Measurements from ENCODE around the gene PEX7.

PEX7 gene

GRCh38 chr6:136777651-136778050 is 44.7 kb upstream of the PEX7 start:
- Histone ChIP-seq H3K9me3 (replicated peaks; ENCODE audit: insufficient read depth, low read length) (no peaks in the 10 kb centered on the region), H3K4me1 (ENCODE audit: low read length) (peaks cover 7% of the 10 kb centered on the region), H3K79me2 (ENCODE audit: low read length) (peaks cover 68% of the 10 kb centered on the region), H4K20me1 (ENCODE audit: insufficient read depth, low read length) (no peaks in the 10 kb centered on the region), H2AFZ (ENCODE audit: low read length) (no peak overlapping the region), H3F3A (ENCODE audit: insufficient read depth, low read length) (no peaks in the 10 kb centered on the region; the same call in 1 of the 2 replicates), H3K27me3 (replicated peaks; ENCODE audit: insufficient read depth, low read length) (no peaks in the 10 kb centered on the region), H3K4me2 (ENCODE audit: low read depth, low read length) (no peak overlapping the region), H3K4me3 (ENCODE audit: low read length) (no peak overlapping the region), H3K9ac (ENCODE audit: low read length) (no peak overlapping the region), H3K36me3 (replicated peaks; ENCODE audit: insufficient read depth, low read length) (no peaks in the 10 kb centered on the region), H3K27ac (ENCODE audit: low read length) (no peak overlapping the region), H3K9me2 (replicated peaks; ENCODE audit: insufficient read depth, low read length) (no peaks in the 10 kb centered on the region)
- no peak for TF ChIP-seq EZH2 (optimal IDR thresholded peaks at IDR 0.05; ENCODE audit: low read depth, low read length)
- TF ChIP-seq EZH2phosphoT487 (IDR thresholded peaks at IDR 0.05; ENCODE audit: low read length): no peak
- no peak for TF ChIP-seq CTCF (IDR thresholded peaks at IDR 0.05; ENCODE audit: low read length)
- DNase-seq: no peak

GRCh38 chr6:136779682-136780081 is 42.7 kb upstream of the PEX7 start:
- H3K4me3 ChIP-seq (ENCODE audit: low read length): no peak overlapping the region
- no peak for DNase-seq
- H3K79me2 ChIP-seq (ENCODE audit: low read length): peaks cover 70% of the 10 kb centered on the region
- H3K36me3 ChIP-seq (replicated peaks; ENCODE audit: insufficient read depth, low read length): 0 out of 2 replicates have a peak, but pooled peaks cover 6% of the 10 kb centered on the region
- no peaks in the 10 kb centered on the region for H3F3A ChIP-seq (ENCODE audit: insufficient read depth, low read length)
- no peaks in the 10 kb centered on the region for H4K20me1 ChIP-seq (ENCODE audit: insufficient read depth, low read length)
- peaks cover 13% of the 10 kb centered on the region for H3K4me1 ChIP-seq (ENCODE audit: low read length)
- no peak overlapping the region for H3K4me2 ChIP-seq (ENCODE audit: low read depth, low read length)
- TF ChIP-seq EZH2 (optimal IDR thresholded peaks at IDR 0.05; ENCODE audit: low read depth, low read length): no peak
- no peak for TF ChIP-seq EZH2phosphoT487 (IDR thresholded peaks at IDR 0.05; ENCODE audit: low read length)
- no peak for TF ChIP-seq CTCF (IDR thresholded peaks at IDR 0.05; ENCODE audit: low read length)
- H3K27ac ChIP-seq (ENCODE audit: low read length): no peak overlapping the region
- H3K9me3 ChIP-seq (replicated peaks; ENCODE audit: insufficient read depth, low read length): no peaks in the 10 kb centered on the region
- no peak overlapping the region for H3K9ac ChIP-seq (ENCODE audit: low read length)
- H3K9me2 ChIP-seq (replicated peaks; ENCODE audit: insufficient read depth, low read length): no peaks in the 10 kb centered on the region
- H3K27me3 ChIP-seq (replicated peaks; ENCODE audit: insufficient read depth, low read length): no peaks in the 10 kb centered on the region
- no peak overlapping the region for H2AFZ ChIP-seq (ENCODE audit: low read length)

GRCh38 chr6:136780972-136781371 is 41.4 kb upstream of the PEX7 start:
- H3K9ac ChIP-seq (ENCODE audit: low read length): no peak overlapping the region
- no peak overlapping the region for H3K4me3 ChIP-seq (ENCODE audit: low read length)
- H3K9me3 ChIP-seq (replicated peaks; ENCODE audit: insufficient read depth, low read length): no peaks in the 10 kb centered on the region
- no peak overlapping the region for H3K4me2 ChIP-seq (ENCODE audit: low read depth, low read length)
- H3K9me2 ChIP-seq (replicated peaks; ENCODE audit: insufficient read depth, low read length): no peaks in the 10 kb centered on the region
- no peak for TF ChIP-seq EZH2 (optimal IDR thresholded peaks at IDR 0.05; ENCODE audit: low read depth, low read length)
- TF ChIP-seq CTCF (IDR thresholded peaks at IDR 0.05; ENCODE audit: low read length): no peak
- no peak for TF ChIP-seq EZH2phosphoT487 (IDR thresholded peaks at IDR 0.05; ENCODE audit: low read length)
- H3K27ac ChIP-seq (ENCODE audit: low read length): no peak overlapping the region
- H3K36me3 ChIP-seq (replicated peaks; ENCODE audit: insufficient read depth, low read length): 0 out of 2 replicates have a peak, but pooled peaks cover 6% of the 10 kb centered on the region
- peaks cover 24% of the 10 kb centered on the region for H3K4me1 ChIP-seq (ENCODE audit: low read length)
- H3F3A ChIP-seq (ENCODE audit: insufficient read depth, low read length): no peaks in the 10 kb centered on the region
- no peak overlapping the region for H2AFZ ChIP-seq (ENCODE audit: low read length)
- no peaks in the 10 kb centered on the region for H3K27me3 ChIP-seq (replicated peaks; ENCODE audit: insufficient read depth, low read length)
- H3K79me2 ChIP-seq (ENCODE audit: low read length): peaks cover 73% of the 10 kb centered on the region
- no peaks in the 10 kb centered on the region for H4K20me1 ChIP-seq (ENCODE audit: insufficient read depth, low read length)
- no peak for DNase-seq
